Thoracic aorta (tissue), 2 donors: Measurements from ENCODE around the gene ODAM. TPM values are rescaled to one million over a fixed set of nuclear protein-coding genes. Genes with fewer than 3 reads are reported as not detected.

Experiments used
- ATAC-seq: fragments of 150-250 bp; one replicate; pipeline ENCODE4 v1.8.0; 2017; ENCODE audit warnings: low read depth; ENCODE audit not compliant: insufficient number of reproducible peaks, low FRiP score
- DNase-seq: peaks from one replicate; pipeline ENCODE4 v3.0.0-alpha.2; 2020; ENCODE audit warnings: low spot score
- H3K27ac ChIP-seq, 2 donors: fragments of 200-600 bp; sonication (generic); 1 replicate in 1 of 2; 2 replicates in 1 of 2; pipeline ENCODE4 v1.5.1; 2016; ENCODE audit warnings: mild to moderate bottlenecking in 2 of 2, moderate library complexity in 2 of 2
- H3K27me3 ChIP-seq: fragments of 200-600 bp; sonication (generic); replicated peaks from 2 replicates; pipeline ENCODE4 v1.6.0; 2016; ENCODE audit warnings: mild to moderate bottlenecking; ENCODE audit not compliant: insufficient read depth
- H3K36me3 ChIP-seq: fragments of 200-600 bp; sonication (generic); one replicate; pipeline ENCODE4 v1.5.1; 2016
- H3K4me1 ChIP-seq, 2 donors: fragments of 200-600 bp; sonication (generic); 1 replicate in 1 of 2; 2 replicates in 1 of 2; pipeline versions ENCODE4 v1.5.1 to v1.6.0; 2016; ENCODE audit warnings: low read depth in 2 of 2, mild to moderate bottlenecking in 1 of 2; ENCODE audit not compliant: control insufficient read depth in 1 of 2
- H3K4me3 ChIP-seq: fragments of 200-600 bp; sonication (generic); 2 replicates; pipeline ENCODE4 v1.5.1; 2016; ENCODE audit warnings: mild to moderate bottlenecking
- H3K9me3 ChIP-seq: fragments of 200-600 bp; sonication (generic); 2 replicates; pipeline ENCODE4 v1.5.1; 2016
- total RNA-seq, 2 donors: library from RNA; depleted of rRNA; stranded (reverse); fragments of >200 nt; gene quantifications; one replicate each; pipeline versions ENCODE4 v1.1.0 to v1.2.3, GENCODE V29; 2016
- TF ChIP-seq, protein P1 (sequence below): fragments of 200-600 bp; sonication (generic); IDR thresholded peaks from one replicate; pipeline ENCODE4 v1.5.1; 2019; ENCODE audit warnings: antibody characterized with exemption

ODAM gene
- total RNA-seq, 2 donors from 2014 or later: not detected

DNA sequence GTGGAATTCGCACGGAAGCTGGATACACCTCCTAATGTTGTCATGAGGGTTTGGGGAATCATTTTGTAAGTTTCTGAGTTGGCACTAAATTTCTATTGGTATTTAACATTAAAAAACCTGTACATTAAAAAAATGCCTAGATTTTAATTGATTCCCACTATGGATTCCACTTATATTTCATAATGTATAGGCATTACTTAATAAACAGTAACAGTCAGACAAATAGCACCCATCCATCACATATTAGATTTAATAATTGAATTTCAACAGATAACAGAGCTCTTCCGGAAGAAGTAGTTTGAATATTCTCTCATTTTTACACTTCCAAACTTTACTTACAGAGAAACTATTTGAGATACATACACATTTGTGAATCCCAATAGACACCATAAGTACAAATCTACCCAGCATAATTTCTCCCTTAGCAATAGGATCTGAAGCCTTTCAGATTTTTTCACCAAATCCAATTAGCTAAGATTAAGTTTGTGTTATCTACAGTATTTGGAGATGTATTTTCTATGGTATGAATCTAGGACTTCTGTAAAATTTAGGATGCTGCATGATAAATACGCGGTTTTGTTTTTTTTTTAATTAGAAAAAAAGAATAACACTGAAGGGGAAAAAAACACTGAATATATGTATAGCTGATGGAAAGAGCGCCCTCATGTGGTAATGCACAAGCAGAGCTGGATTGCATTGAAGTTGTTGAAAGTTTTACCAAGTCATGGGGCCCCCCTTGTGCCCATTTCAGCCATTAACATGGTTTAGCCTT is 12.2 kb upstream of the ODAM start:
- H3K36me3 ChIP-seq: no peaks in the 10 kb centered on the region
- DNase-seq (no peak), ATAC-seq (no peak)
- no peaks in the 10 kb centered on the region for H3K4me1 ChIP-seq
- no peak overlapping the region for H3K27ac ChIP-seq
- TF ChIP-seq, protein P1, sequence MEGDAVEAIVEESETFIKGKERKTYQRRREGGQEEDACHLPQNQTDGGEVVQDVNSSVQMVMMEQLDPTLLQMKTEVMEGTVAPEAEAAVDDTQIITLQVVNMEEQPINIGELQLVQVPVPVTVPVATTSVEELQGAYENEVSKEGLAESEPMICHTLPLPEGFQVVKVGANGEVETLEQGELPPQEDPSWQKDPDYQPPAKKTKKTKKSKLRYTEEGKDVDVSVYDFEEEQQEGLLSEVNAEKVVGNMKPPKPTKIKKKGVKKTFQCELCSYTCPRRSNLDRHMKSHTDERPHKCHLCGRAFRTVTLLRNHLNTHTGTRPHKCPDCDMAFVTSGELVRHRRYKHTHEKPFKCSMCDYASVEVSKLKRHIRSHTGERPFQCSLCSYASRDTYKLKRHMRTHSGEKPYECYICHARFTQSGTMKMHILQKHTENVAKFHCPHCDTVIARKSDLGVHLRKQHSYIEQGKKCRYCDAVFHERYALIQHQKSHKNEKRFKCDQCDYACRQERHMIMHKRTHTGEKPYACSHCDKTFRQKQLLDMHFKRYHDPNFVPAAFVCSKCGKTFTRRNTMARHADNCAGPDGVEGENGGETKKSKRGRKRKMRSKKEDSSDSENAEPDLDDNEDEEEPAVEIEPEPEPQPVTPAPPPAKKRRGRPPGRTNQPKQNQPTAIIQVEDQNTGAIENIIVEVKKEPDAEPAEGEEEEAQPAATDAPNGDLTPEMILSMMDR: no peak
- no peak overlapping the region for H3K4me3 ChIP-seq
- H3K9me3 ChIP-seq: no peaks in the 10 kb centered on the region
- no peaks in the 10 kb centered on the region for H3K27me3 ChIP-seq

DNA sequence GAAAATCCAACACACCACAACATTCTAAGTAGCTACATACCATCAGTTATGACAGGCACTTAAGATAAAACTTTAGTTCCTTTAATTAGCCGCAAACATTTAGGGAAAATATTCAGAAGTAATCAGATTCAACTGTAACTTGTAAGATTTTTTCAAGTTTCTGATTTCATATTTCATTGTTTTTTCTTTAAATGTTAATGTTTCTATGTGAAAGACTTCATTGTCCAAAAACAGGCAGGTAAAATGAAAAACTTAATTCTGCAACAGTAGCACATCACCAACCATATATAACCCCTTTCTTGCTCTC is 11.6 kb upstream of the ODAM start:
- Histone ChIP-seq H3K9me3 (no peaks in the 10 kb centered on the region), H3K4me1 (no peaks in the 10 kb centered on the region), H3K36me3 (no peaks in the 10 kb centered on the region), H3K4me3 (no peak overlapping the region), H3K27me3 (no peaks in the 10 kb centered on the region), H3K27ac (no peak overlapping the region)
- DNase-seq: no peak
- no peak for ATAC-seq
- TF ChIP-seq, protein P1: no peak

- no peak for ATAC-seq
- Histone ChIP-seq H3K9me3 (no peaks in the 10 kb centered on the region), H3K27ac (no peak overlapping the region), H3K4me3 (no peak overlapping the region), H3K27me3 (no peaks in the 10 kb centered on the region), H3K4me1 (no peaks in the 10 kb centered on the region), H3K36me3 (no peaks in the 10 kb centered on the region)
- TF ChIP-seq, protein P1: no peak
- DNase-seq: no peak
Measured at GRCh38 chr4:70187216-70187615, 8.3 kb upstream of the ODAM start.

DNA sequence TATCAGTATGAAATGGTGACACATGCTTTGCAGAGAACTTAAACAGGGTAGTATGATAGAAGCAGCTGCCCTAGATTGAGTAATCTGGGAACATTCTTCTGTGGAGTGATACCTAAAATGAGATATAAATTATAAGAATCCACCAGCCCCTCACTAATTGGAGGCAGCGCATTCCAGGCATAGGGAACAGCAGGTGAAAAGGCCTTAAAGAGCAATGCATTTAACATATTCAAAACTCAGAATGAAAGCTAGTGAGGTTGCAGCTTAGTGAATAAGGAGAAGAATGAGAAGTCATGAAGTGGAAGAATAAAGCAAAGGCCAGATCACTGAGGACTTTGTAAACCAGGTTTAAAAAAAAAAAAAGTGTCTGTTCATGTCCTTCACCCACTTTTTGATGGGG is 4.9 kb upstream of the ODAM start:
- H3K36me3 ChIP-seq: no peaks in the 10 kb centered on the region
- H3K27me3 ChIP-seq: no peaks in the 10 kb centered on the region
- TF ChIP-seq, protein P1: no peak
- DNase-seq: no peak
- H3K4me3 ChIP-seq: no peak overlapping the region
- ATAC-seq: no peak
- H3K4me1 ChIP-seq: no peaks in the 10 kb centered on the region
- no peaks in the 10 kb centered on the region for H3K9me3 ChIP-seq
- H3K27ac ChIP-seq: no peak overlapping the region

GRCh38 chr4:70191647-70192046 is 3.9 kb upstream of the ODAM start:
- Histone ChIP-seq H3K4me3 (no peak overlapping the region), H3K27ac (no peak overlapping the region), H3K27me3 (no peaks in the 10 kb centered on the region), H3K36me3 (no peaks in the 10 kb centered on the region), H3K9me3 (no peaks in the 10 kb centered on the region), H3K4me1 (no peaks in the 10 kb centered on the region)
- DNase-seq (no peak), ATAC-seq (no peak)
- TF ChIP-seq, protein P1: no peak
